ENCODE measurements around the gene TBC1D22A. TPM values are rescaled to one million over a fixed set of nuclear protein-coding genes. Genes with fewer than 3 reads are reported as not detected.

TBC1D22A gene
- total RNA-seq, 2 donors from 2014 or later = 21.5 to 23.1 TPM

GRCh38 chr22:47038206-47038835 is 275.9 kb downstream of the TBC1D22A start:
- WGBS, 2 donors = 90 to 93% methylated on average over 12 to 18 of the region's 18 CpGs
- DNase-seq = no peak
- no peak for TF ChIP-seq POLR2A (IDR thresholded peaks at IDR 0.05)
- TF ChIP-seq, protein P1, sequence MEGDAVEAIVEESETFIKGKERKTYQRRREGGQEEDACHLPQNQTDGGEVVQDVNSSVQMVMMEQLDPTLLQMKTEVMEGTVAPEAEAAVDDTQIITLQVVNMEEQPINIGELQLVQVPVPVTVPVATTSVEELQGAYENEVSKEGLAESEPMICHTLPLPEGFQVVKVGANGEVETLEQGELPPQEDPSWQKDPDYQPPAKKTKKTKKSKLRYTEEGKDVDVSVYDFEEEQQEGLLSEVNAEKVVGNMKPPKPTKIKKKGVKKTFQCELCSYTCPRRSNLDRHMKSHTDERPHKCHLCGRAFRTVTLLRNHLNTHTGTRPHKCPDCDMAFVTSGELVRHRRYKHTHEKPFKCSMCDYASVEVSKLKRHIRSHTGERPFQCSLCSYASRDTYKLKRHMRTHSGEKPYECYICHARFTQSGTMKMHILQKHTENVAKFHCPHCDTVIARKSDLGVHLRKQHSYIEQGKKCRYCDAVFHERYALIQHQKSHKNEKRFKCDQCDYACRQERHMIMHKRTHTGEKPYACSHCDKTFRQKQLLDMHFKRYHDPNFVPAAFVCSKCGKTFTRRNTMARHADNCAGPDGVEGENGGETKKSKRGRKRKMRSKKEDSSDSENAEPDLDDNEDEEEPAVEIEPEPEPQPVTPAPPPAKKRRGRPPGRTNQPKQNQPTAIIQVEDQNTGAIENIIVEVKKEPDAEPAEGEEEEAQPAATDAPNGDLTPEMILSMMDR (IDR thresholded peaks at IDR 0.05) = no peak

GRCh38 chr22:47039356-47039755 is 276.9 kb downstream of the TBC1D22A start:
- DNase-seq (no peak), ATAC-seq (no peak)
- no peaks in the 10 kb centered on the region for H3K27me3 ChIP-seq
- no peak overlapping the region for H3K4me3 ChIP-seq
- no peaks in the 10 kb centered on the region for H3K36me3 ChIP-seq (replicated peaks in 1 of 2; ENCODE audit: insufficient read depth in 1 of 2, low read depth in 2 of 2)
- intact Hi-C loops (cut with DNase I) = no loop called here
- 82 to 91% methylated on average over 5 of the region's 5 CpGs for WGBS, 2 donors
- no peaks in the 10 kb centered on the region for H3K9me3 ChIP-seq
- peaks cover 17% of the 10 kb centered on the region for H3K4me1 ChIP-seq
- H3K27ac ChIP-seq = no peak overlapping the region
- TF ChIP-seq POLR2A (IDR thresholded peaks at IDR 0.05) = no peak
- TF ChIP-seq, protein P1 (IDR thresholded peaks at IDR 0.05) = no peak

More at GRCh38 chr22:47038206-47038835, 275.9 kb downstream of the TBC1D22A start:
- intact Hi-C loops (cut with DNase I) = no loop called here
- no peak overlapping the region for H3K27ac ChIP-seq
- no peaks in the 10 kb centered on the region for H3K9me3 ChIP-seq
- H3K27me3 ChIP-seq = no peaks in the 10 kb centered on the region
- H3K4me3 ChIP-seq = no peak overlapping the region
- no peaks in the 10 kb centered on the region for H3K36me3 ChIP-seq (replicated peaks in 1 of 2; ENCODE audit: insufficient read depth in 1 of 2, low read depth in 2 of 2)
- peaks cover 10% of the 10 kb centered on the region for H3K4me1 ChIP-seq
- no peak for ATAC-seq

GRCh38 chr22:47040486-47041270 is 278.2 kb downstream of the TBC1D22A start:
- ATAC-seq (no peak), DNase-seq (no peak)
- H3K27me3 ChIP-seq = no peaks in the 10 kb centered on the region
- no peaks in the 10 kb centered on the region for H3K36me3 ChIP-seq (replicated peaks in 1 of 2; ENCODE audit: insufficient read depth in 1 of 2, low read depth in 2 of 2)
- H3K9me3 ChIP-seq = no peaks in the 10 kb centered on the region
- H3K4me1 ChIP-seq = peaks cover 15% of the 10 kb centered on the region
- intact Hi-C loops (cut with DNase I) = no loop called here
- no peak overlapping the region for H3K27ac ChIP-seq
- TF ChIP-seq, protein P1 (IDR thresholded peaks at IDR 0.05) = no peak
- TF ChIP-seq POLR2A (IDR thresholded peaks at IDR 0.05) = no peak
- 87 to 95% methylated on average over 25 of the region's 25 CpGs for WGBS, 2 donors
- H3K4me3 ChIP-seq = no peak overlapping the region

DNA sequence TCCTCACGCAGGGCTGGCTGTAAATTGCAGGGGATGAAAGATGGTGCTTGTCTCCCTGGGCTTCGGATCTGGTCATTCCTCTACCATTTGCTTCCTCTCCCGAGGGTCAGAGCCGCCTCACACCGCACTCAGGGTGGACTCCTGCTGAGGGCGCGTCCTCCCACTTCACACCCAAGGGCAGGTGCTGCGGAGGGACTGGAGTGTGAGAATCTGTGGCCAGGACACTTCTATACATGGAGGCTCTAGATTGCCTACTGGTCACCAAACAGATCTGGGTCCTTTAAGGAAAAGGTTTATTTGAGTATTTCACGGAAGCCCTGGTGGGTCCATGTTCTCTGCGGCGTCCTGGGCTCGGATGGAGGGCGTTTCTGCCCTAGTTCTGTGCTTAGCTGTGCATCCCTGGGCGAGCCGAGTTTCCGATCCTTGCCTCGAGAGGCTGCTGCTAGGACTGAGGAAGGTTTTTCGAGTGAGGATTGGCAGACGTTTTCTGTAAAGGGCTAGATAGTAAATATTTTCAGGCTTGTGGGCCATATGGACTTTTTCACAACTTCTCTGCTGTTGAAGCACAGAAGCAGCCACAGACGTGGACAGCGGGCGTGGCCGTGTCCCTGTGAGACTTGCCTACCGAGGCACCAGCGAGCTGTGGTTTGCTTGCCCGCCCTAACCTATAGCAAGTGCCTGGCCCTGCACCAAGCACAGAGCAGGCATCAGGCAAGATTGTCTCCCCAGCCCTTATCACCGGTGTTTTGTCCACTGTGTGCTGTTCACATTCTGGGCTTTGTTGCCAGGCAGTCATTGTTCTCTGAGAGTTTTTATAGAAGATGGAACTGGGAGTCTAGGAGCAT is 279.0 kb downstream of the TBC1D22A start:
- intact Hi-C loops (cut with DNase I) = no loop called here
- Histone ChIP-seq H3K27me3 (no peaks in the 10 kb centered on the region), H3K36me3 (replicated peaks in 1 of 2; ENCODE audit: insufficient read depth in 1 of 2, low read depth in 2 of 2) (no peaks in the 10 kb centered on the region), H3K4me1 (peaks cover 15% of the 10 kb centered on the region), H3K27ac (no peak overlapping the region), H3K4me3 (no peak overlapping the region), H3K9me3 (no peaks in the 10 kb centered on the region)
- 88 to 90% methylated on average over 22 to 27 of the region's 27 CpGs for WGBS, 2 donors
- TF ChIP-seq POLR2A (IDR thresholded peaks at IDR 0.05) = no peak
- ATAC-seq (no peak), DNase-seq (no peak)
